MM.1S (cell line): Measurements from ENCODE around the gene CDK5RAP2.

Experiments
- DNase-seq: peaks from one replicate; pipeline ENCODE4 v3.0.0-alpha.2; 2015
- H2AFZ ChIP-seq: fragments of 300-600 bp; sonication (generic); 2 replicates; pipeline ENCODE4 v1.6.0; 2016; ENCODE audit warnings: antibody characterized with exemption, low read length
- H3F3A ChIP-seq: fragments of 300-600 bp; sonication (generic); 2 replicates; pipeline ENCODE4 v1.6.1; 2016; ENCODE audit warnings: mild to moderate bottlenecking, antibody characterized with exemption, low read length, moderate library complexity, mixed read lengths; ENCODE audit not compliant: insufficient read depth
- H3K27ac ChIP-seq: fragments of 300-600 bp; sonication (generic); 2 replicates; pipeline ENCODE4 v1.5.1; 2016; ENCODE audit warnings: mild to moderate bottlenecking, low read length
- H3K27me3 ChIP-seq: fragments of 300-600 bp; sonication (generic); replicated peaks from 2 replicates; pipeline ENCODE4 v1.6.0; 2016; ENCODE audit warnings: low read length; ENCODE audit not compliant: insufficient read depth
- H3K36me3 ChIP-seq: fragments of 300-600 bp; sonication (generic); replicated peaks from 2 replicates; pipeline ENCODE4 v1.6.1; 2016; ENCODE audit warnings: mild to moderate bottlenecking, low read length, mixed read lengths; ENCODE audit not compliant: insufficient read depth
- H3K4me1 ChIP-seq: fragments of 300-600 bp; sonication (generic); 2 replicates; pipeline ENCODE4 v1.6.1; 2016; ENCODE audit warnings: low read length, mixed read lengths
- H3K4me2 ChIP-seq: fragments of 300-600 bp; sonication (generic); 2 replicates; pipeline ENCODE4 v1.6.0; 2016; ENCODE audit warnings: low read depth, low read length
- H3K4me3 ChIP-seq: fragments of 300-600 bp; sonication (generic); 2 replicates; pipeline ENCODE4 v1.5.1; 2016; ENCODE audit warnings: low read length, mixed read lengths
- H3K79me2 ChIP-seq: fragments of 300-600 bp; sonication (generic); 2 replicates; pipeline ENCODE4 v1.6.1; 2016; ENCODE audit warnings: mixed run types, low read length, mixed read lengths
- H3K9ac ChIP-seq: fragments of 300-600 bp; sonication (generic); 2 replicates; pipeline ENCODE4 v1.6.1; 2016; ENCODE audit warnings: low read length, mixed read lengths
- H3K9me2 ChIP-seq: fragments of 300-600 bp; sonication (generic); replicated peaks from 2 replicates; pipeline ENCODE4 v1.6.1; 2016; ENCODE audit warnings: mild to moderate bottlenecking, low read length, mixed read lengths; ENCODE audit not compliant: insufficient read depth
- H3K9me3 ChIP-seq: fragments of 300-600 bp; sonication (generic); replicated peaks from 2 replicates; pipeline ENCODE4 v1.6.1; 2016; ENCODE audit warnings: mild to moderate bottlenecking, low read length, mixed read lengths; ENCODE audit not compliant: insufficient read depth
- H4K20me1 ChIP-seq: fragments of 300-600 bp; sonication (generic); 2 replicates; pipeline ENCODE4 v1.6.1; 2016; ENCODE audit warnings: mild to moderate bottlenecking, low read length, moderate library complexity, mixed read lengths; ENCODE audit not compliant: insufficient read depth
- CTCF ChIP-seq: fragments of 300-600 bp; sonication (generic); IDR thresholded peaks from 2 replicates; pipeline ENCODE4 v1.5.1; 2016; ENCODE audit warnings: antibody characterized with exemption, low read length, mixed read lengths
- EZH2 ChIP-seq: fragments of 300-600 bp; sonication (generic); optimal IDR thresholded peaks from 2 replicates; pipeline ENCODE3; 2017; ENCODE audit warnings: low read depth, mild to moderate bottlenecking, antibody characterized with exemption, low read length, mixed read lengths
- EZH2phosphoT487 ChIP-seq: fragments of 300-600 bp; sonication (generic); IDR thresholded peaks from 2 replicates; pipeline ENCODE4 v1.6.1; 2018; ENCODE audit warnings: antibody characterized with exemption, low read length

Gene CDK5RAP2

DNA sequence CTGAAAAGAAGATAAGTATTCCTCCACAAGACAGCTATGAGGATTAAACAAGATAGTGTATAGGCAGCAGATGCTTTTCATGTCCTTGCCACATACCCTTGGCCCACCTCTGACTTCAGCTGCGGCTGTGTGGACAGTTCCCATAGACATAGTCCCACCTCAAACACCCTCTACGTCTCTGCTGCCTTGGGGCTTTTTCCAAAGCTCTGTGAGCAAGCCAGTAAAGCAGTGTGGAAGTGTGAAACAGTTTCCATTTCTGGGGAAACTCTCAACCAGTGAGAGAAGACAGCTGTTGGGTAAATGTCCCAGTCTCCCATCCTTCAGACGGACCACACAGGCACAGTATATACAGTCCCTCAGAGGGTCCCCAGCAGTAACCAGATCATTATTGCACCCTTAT, 125.5 kb downstream of the CDK5RAP2 start:
- Histone ChIP-seq H3K4me1 (no peaks in the 10 kb centered on the region), H2AFZ (no peak overlapping the region), H4K20me1 (no peaks in the 10 kb centered on the region), H3K79me2 (no peaks in the 10 kb centered on the region), H3K4me3 (no peak overlapping the region), H3K9ac (no peak overlapping the region), H3K27me3 (no peaks in the 10 kb centered on the region), H3K36me3 (peaks cover 11% of the 10 kb centered on the region; the same call in 1 of the 2 replicates), H3K9me2 (no peaks in the 10 kb centered on the region), H3K9me3 (no peaks in the 10 kb centered on the region), H3K4me2 (no peak overlapping the region), H3K27ac (no peak overlapping the region), H3F3A (no peaks in the 10 kb centered on the region)
- no peak for DNase-seq
- TF ChIP-seq CTCF (no peak), EZH2phosphoT487 (no peak), EZH2 (no peak)

- no peak overlapping the region for H3K4me2 ChIP-seq
- no peaks in the 10 kb centered on the region for H3K27me3 ChIP-seq
- peaks cover 11% of the 10 kb centered on the region; the same call in 1 of the 2 replicates for H3K36me3 ChIP-seq
- H3K4me3 ChIP-seq, result no peak overlapping the region
- H4K20me1 ChIP-seq, result no peaks in the 10 kb centered on the region
- no peak overlapping the region for H3K27ac ChIP-seq
- DNase-seq, result no peak
- H2AFZ ChIP-seq, result no peak overlapping the region
- H3F3A ChIP-seq, result no peaks in the 10 kb centered on the region
- no peaks in the 10 kb centered on the region for H3K4me1 ChIP-seq
- no peaks in the 10 kb centered on the region for H3K79me2 ChIP-seq
- no peaks in the 10 kb centered on the region for H3K9me2 ChIP-seq
- no peaks in the 10 kb centered on the region for H3K9me3 ChIP-seq
- TF ChIP-seq EZH2 (no peak), EZH2phosphoT487 (no peak), CTCF (no peak)
- H3K9ac ChIP-seq, result no peak overlapping the region
Measured at GRCh38 chr9:120453792-120454191, 126.2 kb downstream of the CDK5RAP2 start.

DNA sequence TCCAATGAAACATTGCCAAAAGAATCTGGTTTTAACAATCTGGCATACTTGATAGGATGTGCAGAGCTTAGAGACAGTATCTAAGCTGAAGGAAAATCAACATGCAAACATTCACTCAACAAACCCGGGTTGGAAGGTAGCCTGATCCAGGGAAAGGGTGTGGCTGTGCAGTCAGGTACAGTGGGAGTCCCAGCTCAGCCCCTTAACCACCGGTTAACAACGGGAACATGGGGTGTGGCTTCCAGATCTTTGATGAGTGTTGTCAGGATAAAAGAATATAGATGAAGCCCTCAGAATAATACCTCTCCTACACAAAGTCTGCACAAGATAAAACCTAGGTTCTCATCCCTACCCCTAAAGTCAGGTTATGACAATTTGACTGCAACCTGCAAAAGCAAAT, 127.3 kb downstream of the CDK5RAP2 start:
- Histone ChIP-seq H3K9me3 (no peaks in the 10 kb centered on the region), H3K9me2 (no peaks in the 10 kb centered on the region), H4K20me1 (no peaks in the 10 kb centered on the region), H3K36me3 (peaks cover 11% of the 10 kb centered on the region; the same call in 1 of the 2 replicates), H3K79me2 (no peaks in the 10 kb centered on the region), H3K27me3 (no peaks in the 10 kb centered on the region), H3K4me1 (no peaks in the 10 kb centered on the region), H3K27ac (no peak overlapping the region), H3K9ac (no peak overlapping the region), H3K4me3 (no peak overlapping the region), H3F3A (no peaks in the 10 kb centered on the region), H2AFZ (no peak overlapping the region), H3K4me2 (no peak overlapping the region)
- TF ChIP-seq EZH2 (no peak), EZH2phosphoT487 (no peak), CTCF (no peak)
- DNase-seq, result no peak
